Measurements from ENCODE around the gene RFC2.

GRCh38 chr7:74226633-74227032, 27.6 kb downstream of the RFC2 start:
- no peak for TF ChIP-seq CTCF (IDR thresholded peaks at IDR 0.05)
- no peak for TF ChIP-seq POLR2A (IDR thresholded peaks at IDR 0.05)
